ENCODE data around the gene TNFAIP8.
"Not testable (repeated sequence)": the region's sequence is repeated elsewhere in the genome, so short reads cannot be mapped to it uniquely, and the experiment has no call there.

The TNFAIP8 gene

DNA sequence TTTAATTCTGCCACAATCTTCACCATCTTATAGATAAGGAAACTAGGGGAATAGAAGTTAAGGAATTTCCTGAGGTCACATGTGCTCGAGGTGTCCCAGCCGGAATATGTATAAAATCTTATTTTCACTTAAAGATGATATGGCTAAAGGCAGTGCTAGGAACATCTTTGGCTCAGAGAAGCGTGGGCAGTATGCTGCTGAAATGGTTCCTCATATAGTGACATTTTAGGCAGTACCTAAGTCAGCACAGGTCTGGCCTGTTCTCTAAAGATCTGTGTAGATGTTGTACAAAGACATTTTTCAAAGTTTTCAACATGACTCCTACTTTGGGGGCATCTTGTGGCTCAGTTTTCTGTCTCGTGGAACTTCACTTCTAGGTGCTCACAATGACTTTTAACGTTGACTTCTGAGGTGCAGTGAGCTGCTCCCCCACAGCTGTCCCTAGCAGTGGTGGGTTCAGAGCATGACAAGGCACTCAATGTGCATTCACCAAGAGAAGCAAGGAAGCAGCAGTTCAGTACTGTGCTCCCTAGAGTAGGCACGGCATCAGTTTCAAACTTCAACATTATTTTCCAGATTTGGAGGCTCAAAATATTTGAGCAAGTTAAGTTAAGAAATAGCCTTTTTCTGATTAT is 40.3 kb downstream of the TNFAIP8 start:
- no peak for DNase-seq (ENCODE audit: low spot score)

DNA sequence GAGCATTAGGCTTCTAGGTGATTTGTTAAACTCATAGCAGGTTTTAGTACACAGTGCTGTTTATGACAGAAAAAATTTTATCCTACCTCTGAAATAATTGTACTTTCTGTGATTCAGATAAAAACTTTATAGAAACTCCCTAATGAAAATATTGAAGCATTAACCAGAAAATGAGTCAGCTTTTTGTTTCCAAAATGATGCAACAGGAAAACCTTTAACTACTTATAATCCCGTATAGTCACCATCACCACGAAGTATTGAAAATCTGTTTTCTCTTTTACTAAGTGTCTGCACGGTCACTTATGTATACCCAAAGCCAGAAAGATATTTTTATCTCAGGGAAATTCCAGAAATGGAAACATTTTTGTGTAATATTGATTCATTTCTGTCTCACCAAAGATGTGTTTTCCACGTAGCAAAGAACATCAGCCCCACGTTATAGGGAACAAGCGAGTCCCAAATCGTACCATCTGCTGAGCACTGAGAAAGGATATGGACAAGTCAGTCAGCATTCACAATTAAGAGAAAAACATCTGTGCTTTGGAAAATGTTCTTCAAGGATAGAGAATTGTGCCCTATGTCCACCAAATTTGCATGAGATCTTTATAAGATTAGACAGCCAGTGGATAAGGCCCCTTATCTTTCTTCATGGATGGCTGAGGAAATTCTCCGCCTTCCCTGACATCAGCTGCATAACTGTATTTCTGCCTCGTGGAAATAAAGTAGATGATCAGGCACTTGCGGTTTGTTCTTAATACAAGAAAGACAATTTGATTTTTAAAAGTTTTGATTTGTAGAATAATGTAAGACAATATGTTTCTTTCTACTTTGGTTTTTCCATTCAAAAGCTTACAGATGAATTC is 41.9 kb downstream of the TNFAIP8 start:
- DNase-seq (ENCODE audit: low spot score) = no peak

DNA sequence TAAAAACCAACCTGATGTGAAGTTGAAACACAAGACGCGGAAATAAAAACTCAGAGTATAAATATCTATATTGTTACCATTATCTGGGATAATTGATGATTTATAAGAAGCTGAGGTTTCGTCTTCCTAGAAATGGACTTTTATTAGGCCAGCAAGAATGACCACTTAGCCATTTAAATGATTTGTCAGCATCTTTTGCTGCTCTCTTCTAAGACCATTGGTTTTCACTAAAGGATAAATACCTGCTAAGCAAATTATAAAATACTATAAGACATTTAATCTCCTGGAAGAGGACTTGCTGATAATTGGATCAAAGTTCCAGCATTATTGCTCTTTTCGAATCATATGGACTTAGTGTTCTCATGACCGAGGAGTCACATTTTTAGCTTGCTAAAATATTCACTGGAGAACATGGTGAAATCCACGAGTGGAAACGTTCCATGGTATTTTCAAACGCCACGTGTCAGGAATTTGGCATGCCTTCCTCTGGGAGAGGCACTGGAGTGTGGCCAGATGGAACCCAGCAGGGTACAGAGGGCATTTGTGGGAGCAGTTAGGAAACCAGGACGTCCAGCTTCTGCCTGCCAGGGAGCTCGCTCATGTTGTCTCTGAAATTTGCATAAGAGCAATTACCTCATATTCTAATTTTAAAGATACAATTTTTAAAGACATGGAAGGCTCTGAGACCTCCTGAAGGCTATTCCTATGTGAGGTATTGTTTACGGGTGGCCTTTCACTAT is 43.1 kb downstream of the TNFAIP8 start:
- DNase-seq (ENCODE audit: low spot score) = no peak

DNA sequence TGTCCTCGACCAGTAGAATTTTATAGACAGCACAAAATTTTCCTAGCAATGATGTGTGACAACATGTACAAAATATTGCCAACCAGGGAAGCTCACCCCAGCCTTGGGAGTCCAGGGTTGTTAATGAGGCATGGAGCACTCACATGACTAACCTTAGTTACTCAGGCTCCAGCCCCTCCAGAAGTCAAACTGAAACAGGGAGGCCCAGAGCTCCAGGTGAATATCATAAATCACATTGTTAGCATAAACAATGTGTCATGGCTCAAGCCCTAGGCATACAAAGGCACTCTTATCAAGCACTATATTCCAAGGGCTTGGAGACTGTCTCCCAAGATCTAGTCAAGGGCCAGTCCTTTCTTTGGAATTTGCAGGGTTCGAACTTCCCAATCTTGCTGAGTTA is 44.4 kb downstream of the TNFAIP8 start:
- DNase-seq (ENCODE audit: low spot score) = no peak

DNA sequence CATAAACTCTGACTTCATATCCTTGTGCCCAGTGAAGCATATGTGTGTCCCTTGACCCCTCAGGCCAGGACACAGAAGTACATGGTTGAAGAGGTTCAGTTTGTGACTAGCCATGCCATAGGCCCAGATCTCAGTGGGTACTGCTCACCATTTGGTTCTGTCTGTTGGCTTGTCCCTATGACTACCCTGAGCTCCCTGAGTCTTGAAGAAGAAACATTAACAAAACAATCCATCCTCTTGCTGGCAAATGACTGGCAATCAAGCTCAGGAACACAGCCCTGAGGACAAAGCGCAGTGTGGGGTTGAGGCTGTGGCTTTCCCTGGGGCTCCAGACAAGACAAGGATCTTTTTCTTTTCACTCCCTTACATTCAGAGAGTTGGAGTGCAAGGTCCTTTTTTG is 46.3 kb downstream of the TNFAIP8 start:
- no peak for DNase-seq (ENCODE audit: low spot score)

DNA sequence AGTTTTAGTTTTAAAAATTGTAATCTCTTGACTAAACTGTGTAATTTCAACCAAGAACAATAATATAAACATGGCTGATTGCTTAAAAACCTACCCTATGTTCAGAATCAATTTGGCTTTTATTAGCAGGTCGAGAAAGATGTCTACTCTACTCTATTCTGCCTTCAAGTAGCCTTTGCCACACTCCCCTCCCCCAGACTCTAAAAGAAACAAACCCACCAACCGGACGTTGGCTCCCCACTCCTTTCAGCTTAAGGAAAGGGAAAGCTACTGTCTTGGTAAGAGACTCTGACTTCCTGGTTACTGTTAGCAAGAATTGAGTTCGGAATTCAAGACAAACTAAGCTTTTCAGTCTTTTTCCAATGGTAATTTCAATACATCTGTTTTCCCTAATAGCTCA is 46.7 kb downstream of the TNFAIP8 start:
- no peak for DNase-seq (ENCODE audit: low spot score)

DNA sequence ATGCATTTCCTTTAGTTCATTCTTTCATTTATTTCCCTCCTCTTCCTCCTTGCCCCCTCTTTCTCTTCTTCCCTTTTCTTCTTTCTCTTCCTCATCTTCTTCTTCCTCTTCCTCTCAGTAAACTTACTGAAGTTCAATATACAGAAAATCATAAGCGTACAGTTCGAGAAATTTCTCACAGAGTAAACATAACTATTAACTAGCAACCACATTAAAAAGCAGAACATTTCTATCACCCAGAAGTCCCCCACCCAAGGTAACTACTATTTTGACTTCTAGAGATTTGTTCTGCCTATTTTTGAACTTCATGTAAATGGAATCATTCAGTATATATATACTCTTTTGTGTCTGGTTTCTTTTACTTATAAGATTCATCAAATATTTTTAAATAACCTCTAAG is 48.2 kb downstream of the TNFAIP8 start:
- DNase-seq (ENCODE audit: low spot score) = no peak

DNA sequence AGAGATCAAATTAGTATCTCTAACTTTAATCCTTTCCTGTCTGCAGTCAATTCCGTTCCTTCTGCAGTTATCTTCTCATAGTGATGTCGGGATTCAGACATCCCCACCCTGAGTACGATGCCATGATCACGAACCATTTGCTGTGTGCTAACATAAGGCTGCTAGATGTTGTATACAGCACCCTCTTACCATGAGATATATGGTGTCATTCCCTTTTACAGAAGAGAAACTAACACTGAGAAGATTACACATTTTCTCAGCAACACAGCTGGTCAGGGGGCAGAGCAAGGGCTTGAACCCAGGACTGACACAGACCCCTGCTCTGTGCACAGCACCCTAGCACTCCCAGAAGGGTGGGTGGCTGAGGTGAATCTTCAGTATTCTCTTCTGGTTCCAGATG is 49.6 kb downstream of the TNFAIP8 start:
- no peak for DNase-seq (ENCODE audit: low spot score)

DNA sequence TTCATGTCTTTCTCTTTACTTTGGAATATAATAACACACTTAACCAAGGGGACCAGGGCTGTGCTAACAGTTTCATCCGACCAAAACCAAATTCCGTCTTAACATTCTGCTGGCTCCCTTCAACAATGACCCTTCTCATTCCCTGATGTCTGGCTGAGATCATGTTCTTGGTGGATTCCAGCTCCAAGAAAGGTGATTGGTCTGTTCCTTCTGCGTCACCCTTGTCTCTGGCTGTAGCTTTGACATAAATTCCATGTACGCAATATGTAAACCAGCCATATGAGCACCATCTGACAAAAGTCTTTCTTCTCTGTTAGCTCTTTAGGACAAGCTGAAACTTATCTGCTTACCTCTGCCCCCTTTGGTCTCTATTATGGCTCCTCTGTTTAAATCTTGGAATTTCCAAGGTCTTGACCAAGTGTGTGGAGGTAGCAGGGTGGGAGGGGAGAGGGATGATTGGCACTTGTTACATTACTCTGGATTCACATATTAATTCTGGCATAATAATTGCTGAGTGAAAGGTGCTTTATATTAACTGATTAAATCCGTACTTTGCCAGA is 50.8 kb downstream of the TNFAIP8 start:
- DNase-seq (ENCODE audit: low spot score) = no peak

DNA sequence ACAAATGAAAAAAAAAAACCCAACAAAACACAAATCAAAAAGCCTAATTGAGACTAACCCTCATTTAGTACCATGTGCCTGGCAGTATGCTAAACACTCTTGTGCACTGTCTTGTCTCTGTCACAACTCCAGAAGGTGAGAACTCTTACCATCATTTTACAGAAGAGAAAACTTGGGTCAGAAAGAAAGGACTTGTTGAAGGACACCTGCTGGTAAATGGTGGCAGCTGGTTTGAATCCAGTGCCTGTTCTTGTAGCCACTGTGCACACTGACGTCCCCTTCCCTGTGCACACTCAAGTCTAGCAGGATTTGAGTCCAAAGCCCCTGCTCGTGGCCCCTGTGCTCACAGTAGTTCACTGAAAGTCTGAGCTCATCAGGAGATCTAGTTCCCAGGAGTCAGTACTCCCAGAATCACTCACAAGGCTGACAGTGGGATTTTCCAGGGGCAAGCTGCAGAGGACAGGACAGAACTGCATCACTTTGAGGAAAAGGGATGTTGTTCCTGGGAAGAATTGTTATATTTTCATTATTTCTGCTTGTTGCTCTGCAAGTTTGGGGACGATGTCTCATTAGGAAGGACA is 53.5 kb downstream of the TNFAIP8 start:
- DNase-seq (ENCODE audit: low spot score) = no peak

DNA sequence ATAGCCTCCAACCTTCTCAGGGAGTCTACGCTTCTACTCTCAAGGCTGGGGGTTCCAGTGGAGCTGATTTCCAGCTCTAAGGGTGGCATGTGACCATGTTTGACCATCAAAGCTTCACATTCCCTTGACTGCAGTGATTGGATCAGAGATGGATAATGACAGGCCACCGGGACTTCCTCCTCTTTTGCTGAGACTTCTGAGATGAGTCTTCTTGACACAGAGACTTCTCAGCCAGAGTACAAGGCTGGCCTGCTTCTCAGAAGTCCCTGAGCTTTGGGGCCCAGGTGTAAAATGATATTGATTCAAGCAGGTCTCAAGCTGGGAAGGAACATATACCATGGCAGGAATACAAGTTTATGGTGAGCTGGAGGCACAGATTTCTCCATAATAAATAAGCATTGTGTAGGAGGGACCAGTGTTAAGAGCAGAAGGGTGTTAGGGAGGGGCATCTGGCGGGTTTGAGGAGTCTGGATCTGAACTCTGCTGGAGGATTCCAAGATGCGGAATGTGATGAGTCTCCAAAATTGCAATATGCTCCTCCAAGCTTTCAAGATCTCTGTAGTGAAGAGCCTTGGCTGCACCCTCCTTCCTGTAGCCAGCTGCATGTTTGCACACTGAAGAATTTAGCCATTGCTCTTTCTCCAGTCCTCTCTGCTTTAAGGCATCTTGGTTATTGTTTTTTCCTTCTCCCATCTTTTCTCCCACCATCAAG is 54.8 kb downstream of the TNFAIP8 start:
- no peak for DNase-seq (ENCODE audit: low spot score)

DNA sequence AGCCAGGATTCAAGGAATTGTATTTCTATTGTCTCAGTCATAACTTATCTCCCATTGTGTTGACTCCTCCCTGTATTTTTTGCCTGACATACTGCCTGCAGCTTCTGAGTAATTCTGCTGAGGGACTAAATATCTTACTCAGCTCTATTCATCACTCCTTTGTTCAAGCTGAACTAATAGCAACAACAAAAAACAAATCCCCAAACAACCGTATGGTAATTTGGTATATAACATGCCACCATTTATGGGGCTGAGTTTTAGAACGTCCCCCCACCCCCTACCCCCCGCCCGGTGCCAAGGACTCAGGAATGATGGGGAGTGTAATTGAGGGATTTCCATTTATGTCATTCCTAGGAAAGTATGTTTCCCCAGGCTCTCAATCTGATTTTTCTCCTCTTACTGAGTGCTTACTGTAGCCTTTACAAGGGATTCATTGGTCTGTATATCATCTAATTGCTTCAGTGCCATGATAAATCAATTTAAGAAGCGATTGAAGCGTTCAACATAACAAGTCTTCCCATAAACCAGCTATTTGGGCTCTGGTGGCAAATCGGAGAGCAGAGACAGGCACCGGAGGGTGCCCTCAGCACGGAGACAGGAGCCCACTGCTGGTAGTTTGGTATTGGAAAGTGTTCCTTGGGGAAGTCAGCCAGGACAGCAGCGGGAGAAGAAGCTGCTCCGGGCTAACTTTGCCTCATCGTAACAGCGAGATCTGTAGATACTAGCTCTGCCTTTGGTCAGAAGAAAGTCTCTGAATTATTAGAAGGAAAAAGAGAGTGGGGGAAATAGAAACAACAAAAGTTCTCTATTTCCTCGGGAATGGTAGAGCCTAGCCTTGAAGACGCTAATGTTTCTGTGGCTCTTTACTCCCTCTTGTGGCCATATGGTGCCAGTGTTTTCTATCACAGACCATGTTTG is 55.8 kb downstream of the TNFAIP8 start:
- DNase-seq (ENCODE audit: low spot score) = peak; percentile 52

DNA sequence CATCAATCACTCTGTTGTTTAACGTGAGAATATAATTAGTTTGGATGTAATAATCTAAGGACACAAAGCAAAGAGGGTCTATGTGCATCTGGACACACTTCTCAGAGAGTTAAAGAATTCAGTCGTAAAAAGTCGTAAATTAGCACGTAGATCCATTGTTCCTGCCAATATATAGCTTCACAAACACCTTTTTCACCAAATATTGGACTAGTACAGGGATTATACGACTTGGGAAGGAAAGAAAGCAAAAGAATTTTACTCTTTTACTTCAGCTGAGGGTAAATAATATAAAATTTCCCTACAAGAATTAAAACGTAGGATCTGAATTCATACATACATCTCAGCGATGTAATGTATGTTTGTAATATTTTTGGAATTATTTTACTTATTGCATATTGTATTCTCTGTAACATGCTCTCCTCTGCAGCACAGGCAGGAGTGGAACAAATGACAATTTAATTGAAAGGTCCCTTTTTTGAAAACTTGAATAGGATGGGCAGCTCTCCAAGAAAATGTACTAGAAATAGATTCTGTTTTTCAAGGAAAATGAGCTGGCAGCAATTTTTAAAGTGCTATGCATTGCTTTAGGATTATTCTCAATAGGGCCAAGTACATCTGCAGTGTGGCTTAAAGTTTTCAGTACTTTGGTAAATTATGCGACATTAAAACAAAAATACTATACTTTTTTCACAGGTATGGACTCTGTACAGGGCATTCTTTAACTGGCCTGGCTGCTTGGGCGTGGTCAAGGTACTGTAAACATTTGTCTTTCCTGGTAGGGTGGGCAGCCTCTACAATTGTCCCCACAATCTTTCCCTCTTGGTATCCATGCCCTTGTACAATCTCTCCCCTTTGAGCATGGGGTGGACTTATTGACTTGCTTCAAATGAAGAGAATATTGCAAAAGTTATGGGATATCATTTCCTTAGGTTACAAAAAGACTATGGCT is 56.7 kb downstream of the TNFAIP8 start:
- no peak for DNase-seq (ENCODE audit: low spot score)

DNA sequence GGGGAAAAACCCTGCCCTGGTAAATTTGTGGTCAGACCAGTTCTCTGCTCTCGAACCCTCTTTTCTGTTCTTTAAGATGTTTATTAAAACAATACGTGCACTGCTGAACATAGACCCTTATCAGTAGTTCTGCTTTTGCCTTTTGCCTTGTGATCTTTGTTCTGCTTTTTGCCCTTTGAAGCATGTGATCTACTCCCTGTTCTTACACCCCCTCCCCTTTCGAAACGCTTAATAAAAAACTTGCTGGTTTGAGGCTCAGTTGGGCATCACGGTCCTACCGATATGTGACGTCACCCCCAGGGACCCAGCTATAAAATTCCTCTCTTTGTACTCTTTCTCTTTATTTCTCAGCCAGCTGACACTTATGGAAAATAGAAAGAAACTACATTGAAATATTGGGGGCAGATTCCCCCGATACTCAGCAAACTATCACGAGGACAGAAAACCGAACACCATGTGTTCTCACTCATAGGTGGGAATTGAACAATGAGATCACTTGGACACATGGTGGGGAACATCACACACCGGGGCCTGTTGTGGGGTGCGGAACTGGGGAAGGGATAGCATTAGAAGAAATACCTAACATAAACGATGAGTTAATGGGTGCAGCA is 58.4 kb downstream of the TNFAIP8 start:
- DNase-seq (ENCODE audit: low spot score) = not testable (repeated sequence)

DNA sequence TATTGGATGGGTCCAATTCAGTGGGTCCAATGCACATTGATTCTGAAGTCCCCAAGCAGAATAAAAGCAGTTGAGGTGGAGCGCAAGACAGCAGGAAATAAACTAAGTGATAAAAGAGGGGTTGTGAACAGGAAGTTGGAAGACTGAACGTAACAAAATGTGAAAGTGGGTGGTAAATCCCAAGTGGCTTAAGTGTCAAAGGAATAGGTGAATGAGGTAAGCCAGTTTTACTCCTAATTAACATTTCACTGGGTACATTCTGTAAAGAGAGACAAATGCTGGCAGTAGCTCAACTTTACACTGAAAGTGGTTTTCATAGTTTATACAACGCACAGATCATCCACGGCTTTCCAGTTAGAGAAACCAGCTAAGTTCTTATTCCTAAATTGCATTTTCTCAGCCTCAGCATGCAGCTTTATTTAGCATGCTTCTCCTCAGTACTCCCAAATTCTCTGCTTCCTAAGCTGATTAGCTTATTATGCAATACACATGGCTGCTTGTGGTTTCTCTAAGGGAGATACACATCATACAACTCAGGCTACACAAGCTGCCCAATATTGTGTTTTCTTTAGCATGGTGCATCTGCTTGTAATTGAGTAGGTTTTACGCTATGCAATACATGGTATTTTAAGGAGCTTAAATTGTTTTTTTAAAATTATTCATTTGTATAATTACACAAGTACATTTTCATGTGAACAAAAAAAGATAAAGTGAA is 62.2 kb downstream of the TNFAIP8 start:
- DNase-seq (ENCODE audit: low spot score) = no peak

DNA sequence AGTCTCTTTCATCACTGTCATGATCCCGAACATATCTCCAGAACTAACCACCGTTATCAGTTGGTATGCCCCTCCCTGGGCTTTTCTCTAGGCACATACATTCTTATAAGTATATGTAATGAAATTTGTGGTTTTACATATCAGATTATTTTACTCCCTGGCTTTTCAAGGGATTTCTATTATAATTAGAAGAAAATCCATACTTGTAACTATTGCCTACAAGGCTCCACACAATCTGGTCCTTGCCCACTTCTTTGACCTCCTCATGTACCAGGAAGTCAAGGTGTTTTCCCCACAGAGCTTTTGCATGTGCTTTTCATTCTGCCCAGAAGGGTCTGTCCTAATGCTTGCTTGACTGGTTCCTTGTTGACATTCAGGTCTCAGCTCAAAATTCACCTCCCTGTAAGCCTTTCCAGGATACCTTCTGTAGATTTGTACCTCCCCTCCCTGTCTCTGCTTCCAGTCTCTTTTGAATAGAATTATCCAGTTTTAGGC is 62.8 kb downstream of the TNFAIP8 start:
- peak; percentile 33 for DNase-seq (ENCODE audit: low spot score)

DNA sequence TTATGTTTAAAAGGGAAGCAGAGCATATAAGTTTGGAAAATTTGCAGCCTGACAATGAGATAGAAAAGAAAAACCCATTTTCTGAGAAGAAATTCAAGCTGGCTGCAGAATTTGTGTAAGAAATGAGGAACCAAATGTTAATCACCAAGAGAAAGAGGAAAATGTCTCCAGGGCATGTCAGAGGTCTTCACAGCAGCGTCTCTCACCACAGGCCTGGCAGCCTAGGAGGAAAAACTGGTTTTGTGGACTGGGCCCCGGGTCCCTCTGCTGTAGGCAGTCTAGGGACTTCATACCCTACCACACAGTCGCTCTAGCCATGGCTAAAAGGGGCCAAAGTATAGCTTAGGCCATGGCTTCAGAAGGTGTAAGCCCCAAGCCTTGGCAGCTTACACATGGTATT is 64.3 kb downstream of the TNFAIP8 start:
- DNase-seq (ENCODE audit: low spot score) = no peak

DNA sequence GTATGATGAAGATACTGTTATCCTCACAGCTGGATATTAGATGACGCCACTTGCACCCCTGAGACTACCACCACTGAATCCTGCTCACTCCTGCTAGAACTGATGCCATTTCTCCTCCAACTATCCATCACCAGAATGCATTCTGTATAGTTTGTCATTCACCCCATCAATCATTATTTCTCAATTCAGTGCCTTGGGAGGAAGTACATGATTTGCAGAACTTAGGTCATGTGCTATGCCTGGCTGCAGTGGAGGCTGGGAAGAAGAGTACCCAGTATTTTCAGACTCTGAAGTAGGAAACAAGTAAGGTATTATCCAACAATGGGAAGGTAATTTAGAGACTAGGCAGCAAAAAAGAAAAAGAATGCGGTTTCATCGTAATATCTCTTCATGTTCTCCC is 70.2 kb downstream of the TNFAIP8 start:
- no peak for DNase-seq (ENCODE audit: low spot score)
